Cerebellar cortex (tissue), 1 donor: Measurements from ENCODE around the gene LY6G5C.

Source experiments
- DNase-seq: peaks from one replicate; pipeline ENCODE4 v3.0.0-alpha.2; 2015; ENCODE audit warnings: low spot score

LY6G5C gene

DNA sequence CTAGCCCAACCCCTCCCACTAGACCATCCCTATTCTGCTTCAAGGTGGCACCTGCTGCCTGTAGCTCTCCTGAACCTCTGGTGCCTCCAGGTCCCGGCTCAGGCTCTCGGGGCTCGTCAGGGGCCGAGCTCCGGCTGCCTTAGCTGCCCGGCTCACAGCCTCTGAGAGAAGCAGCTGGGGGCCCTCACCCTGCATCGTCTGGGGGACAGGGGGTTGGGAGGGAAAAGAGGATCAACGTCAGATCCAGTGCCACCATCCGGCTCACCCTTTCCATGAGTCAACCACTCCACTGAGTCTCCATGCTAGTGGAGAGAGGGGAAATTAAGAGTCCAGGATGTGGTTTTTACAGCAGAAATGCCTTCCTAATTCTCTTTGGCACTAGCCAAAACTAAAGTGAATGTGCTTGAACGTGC is 41.4 kb downstream of the LY6G5C start:
- DNase-seq = no peak

DNA sequence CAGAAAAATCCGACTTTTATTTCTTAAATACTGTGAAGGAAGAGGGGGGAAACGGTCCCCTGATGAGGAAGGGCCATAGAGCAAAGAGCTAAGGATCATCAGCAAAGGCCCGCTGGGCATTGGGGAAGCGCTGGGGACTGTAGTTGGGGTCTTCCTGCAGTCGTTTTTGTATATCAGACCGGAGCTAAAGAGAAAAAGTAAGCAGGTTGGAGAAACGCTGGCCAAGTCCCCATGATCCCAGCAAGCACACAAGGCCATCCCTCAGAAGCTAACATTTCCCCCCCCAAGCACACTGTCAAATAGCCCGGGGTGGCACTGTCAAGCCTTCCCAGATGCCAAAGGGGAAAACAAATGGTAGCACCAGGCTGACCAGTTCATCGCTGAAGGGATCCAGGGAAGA is 41.8 kb downstream of the LY6G5C start:
- DNase-seq = no peak

DNA sequence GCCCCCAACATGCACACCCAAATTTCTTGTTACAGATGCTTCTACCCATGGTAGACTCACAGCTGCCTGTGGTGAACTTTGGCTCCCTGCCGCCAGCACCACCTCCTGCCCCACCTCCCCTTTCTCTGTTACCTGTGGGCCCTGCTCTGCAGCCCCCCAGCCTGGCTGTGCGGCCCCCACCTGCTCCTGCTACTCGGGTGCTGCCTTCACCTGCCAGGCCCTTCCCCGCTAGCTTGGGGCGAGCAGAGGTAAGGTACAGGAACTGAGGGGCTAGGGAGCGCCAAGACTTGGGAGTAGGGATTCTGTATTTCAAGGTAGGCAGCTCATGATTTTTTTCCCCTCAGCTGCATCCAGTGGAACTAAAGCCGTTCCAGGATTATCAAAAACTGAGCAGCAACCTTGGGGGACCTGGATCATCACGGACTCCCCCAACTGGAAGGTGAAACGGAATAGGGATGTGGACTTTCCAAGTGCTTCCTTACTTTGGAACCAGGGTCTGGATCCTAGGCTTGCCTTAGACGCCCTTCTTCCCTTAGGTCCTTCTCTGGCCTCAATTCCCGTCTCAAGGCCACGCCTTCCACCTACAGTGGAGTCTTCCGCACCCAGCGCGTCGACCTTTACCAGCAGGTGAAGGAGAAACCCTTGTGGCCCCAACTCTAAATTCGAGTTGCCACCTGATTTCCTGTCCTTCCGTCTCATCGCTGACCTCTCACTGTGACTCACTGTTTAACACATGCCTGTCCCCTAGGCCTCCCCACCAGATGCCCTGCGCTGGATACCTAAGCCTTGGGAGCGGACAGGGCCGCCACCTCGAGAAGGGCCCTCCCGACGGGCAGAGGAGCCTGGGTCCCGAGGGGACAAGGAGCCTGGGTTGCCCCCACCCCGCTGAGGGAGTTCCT is 43.9 kb downstream of the LY6G5C start:
- DNase-seq = no peak

DNA sequence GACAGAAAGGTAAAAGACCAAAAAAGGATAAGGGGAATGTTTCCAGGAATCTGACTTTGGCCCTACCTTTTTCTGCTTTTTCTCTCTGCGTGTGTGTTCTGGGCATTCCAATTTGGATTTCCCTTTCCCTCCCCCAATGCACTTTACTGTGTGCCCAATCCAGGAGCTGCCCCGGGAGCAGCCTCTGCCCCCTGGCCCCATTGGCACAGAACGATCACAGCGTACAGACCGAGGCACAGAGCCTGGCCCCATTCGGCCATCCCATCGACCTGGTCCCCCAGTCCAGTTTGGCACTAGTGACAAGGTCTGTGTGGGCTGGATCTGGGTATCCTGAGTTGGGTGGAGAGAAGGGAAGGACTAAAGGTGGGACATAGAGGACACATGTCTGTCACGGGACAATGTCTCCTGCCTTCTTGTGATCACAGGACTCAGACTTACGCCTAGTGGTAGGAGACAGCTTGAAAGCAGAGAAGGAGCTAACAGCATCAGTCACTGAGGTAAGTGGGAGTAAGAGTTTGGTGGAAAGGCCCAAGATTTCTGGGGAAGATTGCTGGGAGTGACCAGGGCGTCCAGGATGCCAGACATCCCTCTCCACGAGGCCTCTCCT is 45.8 kb downstream of the LY6G5C start:
- no peak for DNase-seq

DNA sequence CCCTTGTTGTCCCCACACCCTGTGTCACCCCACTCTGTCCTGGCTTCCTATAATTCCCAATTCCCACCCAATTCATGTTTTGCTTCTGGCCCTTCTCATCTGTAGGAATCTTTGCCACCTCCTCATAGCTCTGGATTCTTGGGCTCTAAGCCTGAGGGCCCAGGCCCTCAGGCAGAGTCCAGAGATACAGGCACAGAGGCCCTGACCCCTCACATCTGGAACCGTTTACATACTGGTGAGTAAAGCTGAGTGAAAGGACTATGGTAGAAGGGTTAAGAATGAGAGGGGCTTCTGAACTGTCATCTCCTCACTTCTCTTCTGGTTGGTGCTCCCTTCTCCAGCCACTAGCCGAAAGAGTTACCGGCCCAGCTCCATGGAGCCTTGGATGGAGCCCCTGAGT is 46.7 kb downstream of the LY6G5C start:
- no peak for DNase-seq

DNA sequence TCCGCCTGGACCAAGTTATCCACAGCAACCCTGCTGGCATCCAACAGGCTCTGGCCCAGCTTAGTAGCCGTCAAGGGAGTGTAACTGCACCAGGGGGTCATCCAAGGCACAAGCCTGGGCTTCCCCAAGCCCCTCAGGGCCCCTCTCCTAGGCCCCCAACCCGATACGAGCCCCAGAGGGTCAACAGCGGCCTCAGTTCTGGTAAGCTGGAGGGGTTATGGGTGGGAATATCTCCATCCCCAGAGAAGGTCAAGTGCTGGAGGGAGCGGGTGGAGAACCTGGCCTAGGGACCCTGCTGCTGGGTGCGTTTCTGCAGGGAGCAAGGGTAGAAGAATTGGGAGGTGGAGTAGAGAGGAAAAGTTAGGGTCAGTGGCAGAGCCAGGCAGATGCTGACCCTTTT is 47.4 kb downstream of the LY6G5C start:
- DNase-seq = no peak

DNA sequence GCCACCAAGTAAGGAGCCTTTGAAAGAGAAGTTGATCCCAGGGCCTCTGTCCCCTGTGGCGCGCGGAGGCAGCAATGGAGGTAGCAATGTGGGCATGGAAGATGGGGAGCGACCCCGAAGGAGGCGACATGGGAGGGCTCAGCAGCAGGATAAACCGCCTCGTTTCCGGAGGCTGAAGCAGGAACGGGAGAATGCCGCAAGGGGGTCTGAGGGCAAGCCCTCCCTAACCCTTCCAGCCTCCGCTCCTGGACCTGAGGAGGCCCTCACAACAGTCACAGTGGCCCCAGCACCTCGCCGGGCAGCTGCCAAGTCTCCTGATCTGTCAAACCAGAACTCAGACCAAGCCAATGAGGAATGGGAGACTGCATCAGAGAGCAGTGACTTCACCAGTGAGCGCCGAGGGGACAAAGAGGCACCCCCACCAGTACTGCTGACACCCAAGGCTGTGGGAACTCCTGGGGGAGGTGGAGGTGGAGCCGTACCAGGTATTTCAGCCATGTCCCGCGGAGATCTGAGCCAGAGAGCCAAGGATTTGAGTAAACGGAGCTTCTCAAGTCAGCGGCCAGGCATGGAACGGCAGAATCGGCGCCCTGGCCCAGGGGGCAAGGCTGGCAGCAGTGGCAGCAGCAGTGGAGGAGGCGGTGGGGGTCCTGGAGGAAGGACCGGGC is 48.5 kb downstream of the LY6G5C start:
- no peak for DNase-seq

DNA sequence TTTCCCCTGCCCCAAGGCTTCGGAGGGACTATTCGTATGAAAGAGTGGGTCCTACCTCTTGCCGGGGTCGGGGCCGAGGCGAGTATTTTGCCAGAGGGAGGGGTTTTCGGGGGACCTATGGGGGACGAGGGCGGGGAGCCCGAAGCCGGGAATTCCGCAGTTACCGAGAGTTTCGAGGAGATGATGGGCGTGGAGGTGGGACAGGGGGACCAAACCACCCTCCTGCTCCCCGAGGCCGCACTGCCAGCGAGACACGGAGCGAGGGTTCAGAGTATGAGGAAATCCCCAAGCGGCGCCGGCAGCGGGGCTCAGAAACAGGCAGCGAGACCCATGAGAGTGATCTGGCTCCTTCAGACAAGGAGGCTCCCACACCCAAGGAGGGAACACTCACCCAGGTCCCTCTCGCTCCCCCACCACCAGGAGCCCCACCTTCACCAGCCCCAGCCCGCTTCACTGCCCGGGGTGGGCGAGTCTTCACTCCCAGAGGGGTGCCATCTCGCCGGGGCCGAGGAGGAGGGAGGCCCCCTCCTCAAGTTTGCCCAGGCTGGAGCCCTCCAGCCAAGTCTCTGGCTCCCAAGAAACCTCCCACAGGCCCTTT is 49.1 kb downstream of the LY6G5C start:
- no peak for DNase-seq

DNA sequence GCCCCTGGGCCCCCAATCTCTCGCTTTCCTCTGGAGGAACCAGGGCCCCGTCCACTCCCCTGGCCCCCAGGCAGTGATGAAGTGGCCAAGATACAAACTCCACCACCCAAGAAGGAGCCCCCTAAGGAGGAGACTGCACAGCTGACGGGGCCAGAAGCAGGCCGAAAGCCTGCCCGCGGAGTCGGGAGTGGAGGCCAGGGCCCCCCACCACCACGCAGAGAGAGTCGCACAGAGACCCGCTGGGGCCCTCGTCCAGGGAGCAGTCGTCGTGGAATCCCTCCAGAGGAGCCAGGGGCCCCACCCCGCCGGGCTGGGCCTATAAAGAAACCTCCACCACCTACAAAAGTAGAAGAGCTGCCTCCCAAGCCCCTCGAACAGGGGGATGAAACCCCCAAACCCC is 49.7 kb downstream of the LY6G5C start:
- no peak for DNase-seq

DNA sequence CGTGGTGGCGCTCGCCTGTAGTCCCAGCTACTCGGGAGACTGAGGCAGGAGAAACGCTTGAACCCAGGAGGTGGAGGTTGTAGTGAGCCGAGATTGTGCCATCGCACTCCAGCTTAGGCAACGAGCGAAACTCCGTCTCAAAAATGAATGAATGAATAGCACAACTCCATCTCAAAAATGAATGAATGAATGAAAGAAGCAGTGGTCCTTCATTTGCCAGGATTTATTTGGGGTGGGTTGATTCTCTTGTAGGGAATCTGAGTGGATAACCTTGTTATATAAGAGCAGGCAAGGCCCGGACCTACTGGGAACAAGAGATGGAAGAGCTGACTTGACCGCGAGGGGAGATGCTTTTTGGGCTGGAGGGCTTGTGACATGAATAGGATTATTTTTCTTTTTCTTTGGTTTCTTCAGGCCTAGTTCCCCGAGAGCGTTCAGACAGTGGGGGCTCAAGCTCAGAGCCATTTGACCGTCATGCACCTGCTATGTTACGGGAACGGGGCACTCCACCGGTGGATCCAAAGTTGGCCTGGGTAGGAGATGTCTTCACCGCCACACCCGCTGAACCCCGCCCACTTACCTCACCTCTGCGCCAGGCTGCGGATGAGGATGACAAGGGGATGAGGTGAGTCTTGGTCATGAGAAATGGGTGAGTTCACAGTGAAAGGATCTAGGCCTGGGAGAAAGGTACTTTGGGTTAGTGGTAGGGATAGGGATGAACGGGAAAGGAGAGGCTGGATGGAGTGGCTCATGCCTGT is 50.5 kb downstream of the LY6G5C start:
- no peak for DNase-seq

DNA sequence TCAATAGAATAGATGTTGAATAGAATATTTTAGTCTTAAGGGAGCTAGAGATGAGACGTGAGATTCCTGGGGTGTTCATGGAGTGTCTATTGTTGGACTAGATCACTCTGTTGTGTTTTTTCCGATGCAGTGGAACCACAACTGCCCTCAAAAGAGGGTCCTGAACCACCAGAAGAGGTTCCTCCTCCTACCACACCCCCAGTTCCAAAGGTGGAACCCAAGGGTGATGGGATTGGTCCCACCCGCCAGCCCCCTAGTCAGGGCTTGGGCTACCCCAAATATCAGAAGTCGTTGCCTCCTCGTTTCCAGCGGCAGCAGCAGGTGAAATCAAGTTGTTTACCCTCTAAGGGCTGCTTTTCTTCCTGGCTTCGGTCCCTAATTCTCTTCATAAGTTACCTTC is 51.9 kb downstream of the LY6G5C start:
- no peak for DNase-seq

DNA sequence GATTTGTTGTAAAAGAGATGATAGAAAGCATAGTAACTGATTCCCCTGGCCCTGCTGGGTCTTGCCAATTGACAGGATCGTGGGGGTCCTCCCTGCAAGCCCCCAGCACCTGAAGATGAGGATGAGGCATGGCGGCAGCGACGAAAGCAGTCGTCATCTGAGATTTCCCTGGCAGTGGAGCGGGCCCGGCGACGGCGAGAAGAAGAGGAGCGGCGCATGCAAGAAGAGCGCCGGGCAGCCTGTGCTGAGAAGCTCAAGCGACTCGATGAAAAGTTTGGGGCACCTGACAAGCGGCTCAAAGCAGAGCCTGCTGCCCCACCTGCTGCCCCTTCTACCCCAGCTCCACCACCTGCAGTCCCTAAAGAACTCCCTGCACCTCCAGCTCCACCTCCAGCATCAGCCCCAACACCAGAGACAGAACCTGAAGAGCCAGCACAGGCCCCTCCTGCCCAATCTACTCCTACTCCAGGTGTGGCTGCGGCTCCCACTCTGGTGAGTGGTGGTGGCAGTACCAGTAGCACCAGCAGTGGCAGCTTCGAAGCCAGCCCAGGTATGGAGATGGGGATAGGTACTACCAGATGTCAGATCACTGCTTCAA is 53.1 kb downstream of the LY6G5C start:
- DNase-seq = no peak

DNA sequence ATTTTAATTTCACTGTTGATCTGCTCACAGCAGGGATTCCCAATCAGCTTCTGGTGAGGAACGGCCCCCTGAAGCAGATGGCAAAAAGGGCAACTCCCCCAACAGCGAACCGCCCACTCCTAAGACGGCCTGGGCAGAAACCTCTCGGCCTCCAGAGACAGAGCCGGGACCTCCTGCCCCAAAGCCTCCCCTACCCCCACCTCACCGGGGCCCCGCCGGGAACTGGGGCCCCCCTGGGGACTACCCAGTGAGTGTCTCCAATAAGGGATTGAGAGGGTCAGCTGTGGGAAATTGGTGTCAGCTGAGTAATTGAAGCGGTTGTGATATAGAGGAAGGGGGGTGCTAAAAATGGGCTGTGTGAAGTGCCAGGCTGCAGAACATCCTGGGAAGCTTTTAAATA is 53.9 kb downstream of the LY6G5C start:
- DNase-seq = no peak
